ENCODE results near the gene CARD19.

DNA sequence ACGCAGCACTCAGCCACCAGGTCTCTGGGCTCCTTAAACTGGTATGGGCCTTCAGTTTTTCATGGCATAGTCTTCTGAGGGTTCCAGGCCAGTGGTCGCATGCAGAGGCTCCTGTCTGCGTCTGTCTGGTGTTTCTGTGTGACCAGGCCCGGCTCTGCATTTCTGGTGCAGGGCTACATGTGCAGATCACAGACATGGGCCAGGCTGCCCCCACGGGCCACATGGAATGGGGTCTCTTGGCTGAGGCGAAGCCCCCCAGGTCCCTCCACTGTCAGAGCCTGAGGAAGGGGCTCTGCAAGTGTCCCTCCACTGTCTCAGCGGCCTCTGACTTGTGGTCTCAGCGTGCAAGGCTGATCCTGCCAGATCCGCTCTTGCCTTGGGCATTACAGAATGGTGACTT is 15.6 kb upstream of the CARD19 start:
- no peak for TF ChIP-seq POLR2AphosphoS5 (IDR thresholded peaks at IDR 0.05)
- TF ChIP-seq, protein P1, sequence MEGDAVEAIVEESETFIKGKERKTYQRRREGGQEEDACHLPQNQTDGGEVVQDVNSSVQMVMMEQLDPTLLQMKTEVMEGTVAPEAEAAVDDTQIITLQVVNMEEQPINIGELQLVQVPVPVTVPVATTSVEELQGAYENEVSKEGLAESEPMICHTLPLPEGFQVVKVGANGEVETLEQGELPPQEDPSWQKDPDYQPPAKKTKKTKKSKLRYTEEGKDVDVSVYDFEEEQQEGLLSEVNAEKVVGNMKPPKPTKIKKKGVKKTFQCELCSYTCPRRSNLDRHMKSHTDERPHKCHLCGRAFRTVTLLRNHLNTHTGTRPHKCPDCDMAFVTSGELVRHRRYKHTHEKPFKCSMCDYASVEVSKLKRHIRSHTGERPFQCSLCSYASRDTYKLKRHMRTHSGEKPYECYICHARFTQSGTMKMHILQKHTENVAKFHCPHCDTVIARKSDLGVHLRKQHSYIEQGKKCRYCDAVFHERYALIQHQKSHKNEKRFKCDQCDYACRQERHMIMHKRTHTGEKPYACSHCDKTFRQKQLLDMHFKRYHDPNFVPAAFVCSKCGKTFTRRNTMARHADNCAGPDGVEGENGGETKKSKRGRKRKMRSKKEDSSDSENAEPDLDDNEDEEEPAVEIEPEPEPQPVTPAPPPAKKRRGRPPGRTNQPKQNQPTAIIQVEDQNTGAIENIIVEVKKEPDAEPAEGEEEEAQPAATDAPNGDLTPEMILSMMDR (IDR thresholded peaks at IDR 0.05): no peak

Data from esophagus muscularis mucosa (tissue), 3 donors.